Suprapubic skin (tissue), 3 donors: ENCODE measurements around the gene METTL22.

Source experiments
- CTCF ChIP-seq, 2 donors: fragments of 200-600 bp in 1 of 2; fragments of 450-650 bp in 1 of 2; sonication (generic) in 1 of 2; IDR thresholded peaks; one replicate each; pipeline ENCODE4 v1.5.1; 2016 to 2019; ENCODE audit warnings: antibody characterized with exemption in 2 of 2, mild to moderate bottlenecking in 1 of 2, moderate library complexity in 1 of 2
- POLR2AphosphoS5 ChIP-seq, 3 donors: sonication (generic); formaldehyde crosslinking; IDR thresholded peaks; one replicate each; pipeline ENCODE4 v1.6.1; 2017; ENCODE audit warnings: antibody characterized with exemption in 3 of 3

- TF ChIP-seq CTCF (IDR thresholded peaks at IDR 0.05), result no peak
- no peak for TF ChIP-seq POLR2AphosphoS5 (IDR thresholded peaks at IDR 0.05)
Measured at GRCh38 chr16:8683640-8684039, 62.1 kb downstream of the METTL22 start.
